T-cell (primary cell): ENCODE results near the gene LZTR1. TPM values are rescaled to one million over a fixed set of nuclear protein-coding genes. Genes with fewer than 3 reads are reported as not detected.

ENCODE experiments used
- ATAC-seq, 4 experiments: fragments of 200-7000 bp in 3 of 4; fragments of 150-1000 bp in 1 of 4; cut with Tn5 transposase; replicated peaks in 1 of 4; 1 replicate in 3 of 4; 2 replicates in 1 of 4; pipeline ENCODE4 v1.10.0; 2021; ENCODE audit warnings: moderate library complexity in 3 of 4, mild to moderate bottlenecking in 2 of 4, moderate number of reproducible peaks in 1 of 4
- CTCF ChIA-PET, 2 donors: fragments of 300-600 bp; sonication (Branson Sonifier 250); formaldehyde crosslinking; loops; one replicate each; lab custom pipeline; 2022; ENCODE audit warnings: antibody characterized with exemption in 2 of 2; lab: Charles Lee
- POLR2A ChIA-PET, 2 donors: fragments of 300-600 bp; sonication (Branson Sonifier 250); formaldehyde crosslinking; loops; one replicate each; lab custom pipeline; 2022; ENCODE audit warnings: antibody characterized with exemption in 2 of 2; lab: Charles Lee
- DNase-seq, 35 experiments: peaks; one replicate each; pipeline versions ENCODE4 v3.0.0 to v3.0.0-alpha.2; 2013 to 2023
- H3K27ac ChIP-seq: one replicate; pipeline ENCODE4 v1.5.1; 2013; ENCODE audit warnings: low read length
- H3K27me3 ChIP-seq, 2 experiments: replicated peaks in 1 of 2; 1 replicate in 1 of 2; 2 replicates in 1 of 2; pipeline versions ENCODE4 v1.6.1 to v1.7.0; 2013; ENCODE audit warnings: low read length in 1 of 2, mixed read lengths in 1 of 2; ENCODE audit not compliant: control insufficient read depth in 2 of 2, insufficient read depth in 2 of 2; ENCODE audit errors: extremely low read depth in 1 of 2
- H3K36me3 ChIP-seq, 2 donors: 1 replicate in 1 of 2; 2 replicates in 1 of 2; pipeline versions ENCODE4 v1.6.1 to v1.7.0; 2013; ENCODE audit warnings: low read length in 1 of 2; ENCODE audit not compliant: control insufficient read depth in 2 of 2, insufficient read depth in 1 of 2; ENCODE audit errors: extremely low read depth in 1 of 2
- H3K4me1 ChIP-seq, 2 experiments: 1 replicate in 1 of 2; 2 replicates in 1 of 2; pipeline versions ENCODE4 v1.6.1 to v1.7.0; 2013; ENCODE audit warnings: low read length in 2 of 2, mixed read lengths in 1 of 2; ENCODE audit not compliant: insufficient read depth in 2 of 2, control insufficient read depth in 1 of 2; ENCODE audit errors: extremely low read depth in 1 of 2
- H3K4me3 ChIP-seq, 2 donors: 1 replicate in 1 of 2; 2 replicates in 1 of 2; pipeline versions ENCODE4 v1.5.1 to v1.7.0; 2013; ENCODE audit warnings: mild to moderate bottlenecking in 2 of 2, low read length in 1 of 2, moderate library complexity in 1 of 2; ENCODE audit not compliant: control insufficient read depth in 1 of 2; ENCODE audit errors: extremely low read depth in 1 of 2
- H3K9me3 ChIP-seq: 2 replicates; pipeline ENCODE4 v1.7.0; 2013
- H3K27ac Mint-ChIP-seq, 2 donors: one replicate each; pipeline ENCODE4 v1.8.0; 2020 to 2021; ENCODE audit warnings: mild to moderate bottlenecking in 2 of 2, mixed read lengths in 2 of 2
- H3K27me3 Mint-ChIP-seq, 2 donors: one replicate each; pipeline ENCODE4 v1.8.0; 2021 to 2022; ENCODE audit warnings: mixed read lengths in 2 of 2
- H3K36me3 Mint-ChIP-seq: one replicate; pipeline ENCODE4 v1.8.0; 2021; ENCODE audit warnings: mixed read lengths
- H3K4me1 Mint-ChIP-seq, 3 donors: one replicate each; pipeline ENCODE4 v1.8.0; 2020 to 2022; ENCODE audit warnings: mixed read lengths in 3 of 3, mild to moderate bottlenecking in 1 of 3
- H3K4me3 Mint-ChIP-seq, 3 donors: one replicate each; pipeline ENCODE4 v1.8.0; 2020 to 2022; ENCODE audit warnings: mild to moderate bottlenecking in 3 of 3, mixed read lengths in 3 of 3, moderate library complexity in 3 of 3
- H3K9me3 Mint-ChIP-seq, 3 donors: one replicate each; pipeline ENCODE4 v1.8.0; 2020 to 2022; ENCODE audit warnings: mixed read lengths in 3 of 3
- WGBS: methylation state at CpG from one replicate; pipeline ENCODE4 v1.1.5; 2013; ENCODE audit warnings: missing lambda C conversion rate; ENCODE audit not compliant: insufficient coverage; 5-methylcytosine and 5-hydroxymethylcytosine counted together
- total RNA-seq, 35 experiments: library from RNA in 6 of 35; stranded (reverse) in 6 of 35; fragments of 120-200 nt in 1 of 35; gene quantifications; one replicate each; pipeline versions ENCODE4 v1.2.1 to v1.2.4 and lab custom pipeline; 2013 to 2026

The LZTR1 gene
- total RNA-seq, 5 donors from 2014 or later (not counting 1 experiment from before 2014, with no cell fraction given): 57.1 to 118 (median 105) TPM

GRCh38 chr22:20977516-20978170, 4.5 kb upstream of the LZTR1 start:
- Mint-ChIP-seq H3K4me1 (peaks cover 28 to 30% (median 30%) of the 10 kb centered on the region in 3 donors), H3K4me3 (no peak overlapping the region), H3K9me3 (no peaks in the 10 kb centered on the region), H3K36me3 (no peaks in the 10 kb centered on the region), H3K27ac (peak overlapping the region in 1 of 2 donors; percentile 39), H3K27me3 (peaks cover 0 to 2% of the 10 kb centered on the region in 2 donors)
- Histone ChIP-seq H3K36me3 (no peaks in the 10 kb centered on the region), H3K9me3 (no peaks in the 10 kb centered on the region), H3K4me1 (peaks cover 3 to 34% of the 10 kb centered on the region in 2 experiments), H3K27me3 (peaks cover 0 to 38% of the 10 kb centered on the region in 2 experiments), H3K27ac (no peak overlapping the region), H3K4me3 (no peak overlapping the region)
- DNase-seq (no peak), ATAC-seq (no peak)
- ChIA-PET POLR2A (interaction anchor here in 1 of 2 donors (0.5 kb wide), 1 partner anchor 30 kb away, joined by 4 read pairs; no protein-coding TSS in a partner anchor), CTCF (no interaction called here)
- 80% methylated on average over 14 of the region's 17 CpGs for WGBS

- Histone ChIP-seq H3K4me3 (no peak overlapping the region), H3K27me3 (peaks cover 0 to 36% of the 10 kb centered on the region in 2 experiments), H3K36me3 (no peaks in the 10 kb centered on the region), H3K4me1 (peaks cover 5 to 42% of the 10 kb centered on the region in 2 experiments), H3K27ac (no peak overlapping the region), H3K9me3 (no peaks in the 10 kb centered on the region)
- no peak for ATAC-seq
- Mint-ChIP-seq H3K9me3 (no peaks in the 10 kb centered on the region), H3K4me1 (peaks cover 36 to 38% (median 37%) of the 10 kb centered on the region in 3 donors), H3K36me3 (no peaks in the 10 kb centered on the region), H3K27me3 (peaks cover 0 to 2% of the 10 kb centered on the region in 2 donors), H3K27ac (no peak overlapping the region), H3K4me3 (peak overlapping the region in 1 of 3 donors; percentile 42)
- CTCF ChIA-PET: no interaction called here
- 40% methylated on average over 1 of the region's 2 CpGs for WGBS
- DNase-seq: no peak
- POLR2A ChIA-PET: interaction anchor here in 1 of 2 donors (0.5 kb wide), 2 partner anchors 29 to 143 kb away, joined by 4 to 5 read pairs; no protein-coding TSS in a partner anchor
These were observed 3.7 kb upstream of the LZTR1 start for GRCh38 chr22:20978419-20978818.

GRCh38 chr22:20979243-20979809, 2.8 kb upstream of the LZTR1 start:
- no peak overlapping the region for H3K27ac ChIP-seq
- Mint-ChIP-seq H3K36me3 (no peaks in the 10 kb centered on the region), H3K9me3 (no peaks in the 10 kb centered on the region), H3K27ac (peak overlapping the region; percentile 29 to 80), H3K4me3 (peak overlapping the region; percentile 42 to 65 (median 65)), H3K27me3 (peaks cover 0 to 2% of the 10 kb centered on the region in 2 donors), H3K4me1 (peaks cover 44 to 45% (median 45%) of the 10 kb centered on the region in 3 donors)
- 27% methylated on average over 38 of the region's 39 CpGs for WGBS
- DNase-seq (peak in 34 of 35 experiments; percentile 25 to 75 (median 66)), ATAC-seq (peak; percentile 21 to 50 (median 40))
- H3K36me3 ChIP-seq: peaks cover 0 to 4% of the 10 kb centered on the region in 2 donors
- H3K4me1 ChIP-seq: peaks cover 5 to 46% of the 10 kb centered on the region in 2 experiments
- H3K27me3 ChIP-seq: peaks cover 0 to 31% of the 10 kb centered on the region in 2 experiments
- ChIA-PET CTCF (no interaction called here), POLR2A (no interaction called here)
- no peak overlapping the region for H3K4me3 ChIP-seq
- H3K9me3 ChIP-seq: no peaks in the 10 kb centered on the region

- Histone ChIP-seq H3K27me3 (peaks cover 0 to 31% of the 10 kb centered on the region in 2 experiments), H3K27ac (no peak overlapping the region), H3K36me3 (peaks cover 0 to 4% of the 10 kb centered on the region in 2 donors), H3K4me1 (peaks cover 5 to 46% of the 10 kb centered on the region in 2 experiments), H3K4me3 (no peak overlapping the region), H3K9me3 (no peaks in the 10 kb centered on the region)
- Mint-ChIP-seq H3K9me3 (no peaks in the 10 kb centered on the region), H3K4me1 (peaks cover 44 to 45% (median 45%) of the 10 kb centered on the region in 3 donors), H3K4me3 (peak overlapping the region; percentile 34 to 92 (median 42)), H3K36me3 (no peaks in the 10 kb centered on the region), H3K27ac (peak overlapping the region in 1 of 2 donors; percentile 29), H3K27me3 (peaks cover 0 to 2% of the 10 kb centered on the region in 2 donors)
- ChIA-PET POLR2A (no interaction called here), CTCF (interaction anchor here in 1 of 2 donors (0.5 kb wide), 1 partner anchor 19 kb away, joined by 7 read pairs; no protein-coding TSS in a partner anchor)
- ATAC-seq (no peak), DNase-seq (no peak)
- WGBS: 92% methylated on average over 12 of the region's 13 CpGs
These were observed 2.1 kb upstream of the LZTR1 start for GRCh38 chr22:20979940-20980453.

- H3K27ac ChIP-seq: no peak overlapping the region
- H3K27me3 Mint-ChIP-seq: peaks cover 0 to 2% of the 10 kb centered on the region in 2 donors
- peaks cover 0 to 31% of the 10 kb centered on the region in 2 experiments for H3K27me3 ChIP-seq
- peaks cover 5 to 46% of the 10 kb centered on the region in 2 experiments for H3K4me1 ChIP-seq
- ChIA-PET CTCF (no interaction called here), POLR2A (no interaction called here)
- DNase-seq: no peak
- H3K4me3 ChIP-seq: no peak overlapping the region
- ATAC-seq: no peak
- H3K4me1 Mint-ChIP-seq: peaks cover 44 to 45% (median 45%) of the 10 kb centered on the region in 3 donors
- H3K36me3 ChIP-seq: peaks cover 0 to 4% of the 10 kb centered on the region in 2 donors
- H3K4me3 Mint-ChIP-seq: peak overlapping the region; percentile 90 to 94 (median 92)
- H3K27ac Mint-ChIP-seq: peak overlapping the region; percentile 90 to 91
- H3K9me3 Mint-ChIP-seq: no peaks in the 10 kb centered on the region
- no peaks in the 10 kb centered on the region for H3K9me3 ChIP-seq
- WGBS: 100% methylated on average over 4 of the region's 4 CpGs
- H3K36me3 Mint-ChIP-seq: no peaks in the 10 kb centered on the region
These were observed 1.6 kb upstream of the LZTR1 start for GRCh38 chr22:20980523-20980922.
